Ovary (tissue), 9 donors: ENCODE measurements around the gene ZCRB1. TPM values are rescaled to one million over a fixed set of nuclear protein-coding genes. Genes with fewer than 3 reads are reported as not detected.

ENCODE experiments used
- DNase-seq, 5 donors: peaks; one replicate each; pipeline ENCODE4 v3.0.0-alpha.2; 2019 to 2020
- H3K27ac ChIP-seq, 2 donors: fragments of 200-600 bp; one replicate each; pipeline versions ENCODE4 v1.5.1 to v1.8.0; 2019 to 2022
- H3K27me3 ChIP-seq: fragments of 200-600 bp; one replicate; pipeline ENCODE4 v1.8.0; 2022
- H3K36me3 ChIP-seq: fragments of 200-600 bp; sonication (generic); one replicate; pipeline ENCODE4 v1.5.1; 2019
- H3K4me1 ChIP-seq: one replicate; pipeline ENCODE4 v1.8.1; 2013; ENCODE audit warnings: mild to moderate bottlenecking, moderate library complexity; ENCODE audit not compliant: insufficient read depth
- H3K4me3 ChIP-seq: fragments of 200-600 bp; sonication (generic); one replicate; pipeline ENCODE4 v1.5.1; 2017
- H3K9me3 ChIP-seq, 2 donors: fragments of 200-600 bp in 1 of 2; sonication (generic) in 1 of 2; one replicate each; pipeline versions ENCODE4 v1.5.1 to v1.8.1; 2013 to 2019; ENCODE audit warnings: mild to moderate bottlenecking in 1 of 2, moderate library complexity in 1 of 2
- CTCF ChIP-seq, 3 donors: fragments of 450-650 bp in 2 of 3; fragments of 200-600 bp in 1 of 3; IDR thresholded peaks; one replicate each; pipeline versions ENCODE4 v1.5.1 to v1.8.0; 2016 to 2022; ENCODE audit warnings: antibody characterized with exemption in 3 of 3, mild to moderate bottlenecking in 1 of 3
- EP300 ChIP-seq: sonication (generic); formaldehyde crosslinking; IDR thresholded peaks from one replicate; pipeline ENCODE4 v1.6.1; 2017; ENCODE audit warnings: antibody characterized with exemption
- POLR2A ChIP-seq: fragments of 450-650 bp; IDR thresholded peaks from one replicate; pipeline ENCODE4 v1.6.1; 2017; ENCODE audit warnings: antibody characterized with exemption, mild to moderate bottlenecking, moderate library complexity
- WGBS, 3 donors: extraction: QIAGEN DNeasy Blood & Tissue Kit in 1 of 3; methylation state at CpG; one replicate each; pipeline versions ENCODE4 v1.1.5 to v1.1.7; 2013 to 2017; 5-methylcytosine and 5-hydroxymethylcytosine counted together
- intact Hi-C, 4 donors: fragments of 100-400 bp; cut with DNase I; formaldehyde crosslinking; loops; one replicate each; pipeline versions ENCODE4 v1.11.0 to v1.15.1; 2022 to 2023
- polyA plus RNA-seq, 2 donors: library from polyadenylated mRNA; stranded (reverse); fragments of 200-250 nt in 1 of 2; fragments of 350-450 nt in 1 of 2; fragmentation: Illumina TruSeq in 1 of 2; extraction: RNeasy Lipid Tissue Mini Kit (QIAGEN cat#74804) in 1 of 2; gene quantifications; one replicate each; pipeline ENCODE4 v1.2.3, GENCODE V29; 2013 to 2014
- total RNA-seq, 7 donors: library from RNA; depleted of rRNA in 2 of 7; stranded (reverse); fragments of >200 nt in 2 of 7; fragmentation: NEBNext Ultra II Directional in 3 of 7; extraction: Animal tissue kit (Norgen Biotek cat#: 25700) in 3 of 7; gene quantifications; one replicate each; pipeline versions ENCODE4 v1.1.0 to v1.2.4, GENCODE V29; 2016 to 2023
- donor health status: DM: no; HTN: no; CAD: no; lungs with moderate emphysema.
- donor health status: DM: no; HTN: no; CAD: no.
- donor health status: Bipolar disorder and iron deficiency.
- donor health status: DM: yes; HTN: yes; CAD: no.
- donor health status: DM: no; HTN: no; CAD: no.
- donor health status: DM: yes; HTN: yes; CAD: no.

ZCRB1 gene
- total and polyA plus RNA-seq, 9 donors = 26.5 to 61.6 (median 41.5) TPM

- intact Hi-C loops = no loop called here
- Histone ChIP-seq H3K9me3 (no peaks in the 10 kb centered on the region), H3K27ac (no peak overlapping the region), H3K27me3 (no peaks in the 10 kb centered on the region), H3K4me1 (peaks cover 2% of the 10 kb centered on the region), H3K4me3 (no peak overlapping the region), H3K36me3 (no peaks in the 10 kb centered on the region)
- TF ChIP-seq EP300 (no peak), POLR2A (no peak), CTCF (IDR thresholded peaks at IDR 0.05) (no peak)
- DNase-seq = no peak
- 15 to 31% (median 19%) methylated on average over 2 of the region's 2 CpGs for WGBS, 3 donors
Measured at GRCh38 chr12:42282294-42282693, 43.6 kb downstream of the ZCRB1 start.

GRCh38 chr12:42281844-42282243 is 44.0 kb downstream of the ZCRB1 start:
- H3K36me3 ChIP-seq = no peaks in the 10 kb centered on the region
- H3K9me3 ChIP-seq = no peaks in the 10 kb centered on the region
- no peak for DNase-seq
- peaks cover 2% of the 10 kb centered on the region for H3K4me1 ChIP-seq
- no peak for TF ChIP-seq CTCF (IDR thresholded peaks at IDR 0.05)
- no peak overlapping the region for H3K27ac ChIP-seq
- 75 to 78% (median 76%) methylated on average over 3 of the region's 3 CpGs for WGBS, 3 donors
- no peaks in the 10 kb centered on the region for H3K27me3 ChIP-seq
- intact Hi-C loops = no loop called here
- no peak overlapping the region for H3K4me3 ChIP-seq

- WGBS, 3 donors = 62 to 70% (median 65%) methylated on average over 3 of the region's 3 CpGs
- Histone ChIP-seq H3K4me1 (peaks cover 2% of the 10 kb centered on the region), H3K9me3 (no peaks in the 10 kb centered on the region), H3K27me3 (no peaks in the 10 kb centered on the region), H3K36me3 (no peaks in the 10 kb centered on the region), H3K27ac (no peak overlapping the region), H3K4me3 (no peak overlapping the region)
- no peak for DNase-seq
- intact Hi-C loops = no loop called here
- TF ChIP-seq POLR2A (no peak), EP300 (no peak)
Measured at GRCh38 chr12:42281278-42281677, 44.6 kb downstream of the ZCRB1 start.

GRCh38 chr12:42278128-42278510 is 47.8 kb downstream of the ZCRB1 start:
- TF ChIP-seq POLR2A (no peak), EP300 (no peak), CTCF (IDR thresholded peaks at IDR 0.05) (no peak)
- Histone ChIP-seq H3K9me3 (no peaks in the 10 kb centered on the region), H3K4me1 (peaks cover 2% of the 10 kb centered on the region), H3K4me3 (no peak overlapping the region), H3K27me3 (no peaks in the 10 kb centered on the region), H3K27ac (no peak overlapping the region), H3K36me3 (no peaks in the 10 kb centered on the region)
- no peak for DNase-seq
- intact Hi-C loops = no loop called here

GRCh38 chr12:42277396-42278127 is 48.3 kb downstream of the ZCRB1 start:
- intact Hi-C loops = loop anchor here in 1 of 4 donors (2.0 kb wide), 1 partner anchor 47 kb away; no protein-coding TSS in a partner anchor

More at GRCh38 chr12:42277396-42278127, 48.3 kb downstream of the ZCRB1 start:
- Histone ChIP-seq H3K27me3 (no peaks in the 10 kb centered on the region), H3K27ac (no peak overlapping the region), H3K9me3 (no peaks in the 10 kb centered on the region), H3K4me1 (peaks cover 2% of the 10 kb centered on the region), H3K4me3 (no peak overlapping the region), H3K36me3 (no peaks in the 10 kb centered on the region)
- no peak for DNase-seq
- 48 to 52% (median 48%) methylated on average over 6 of the region's 6 CpGs for WGBS, 3 donors
- TF ChIP-seq EP300 = no peak
- no peak for TF ChIP-seq CTCF (IDR thresholded peaks at IDR 0.05)
- TF ChIP-seq POLR2A = no peak
